ENCODE measurements around the gene ATRAID.

Gene ATRAID

DNA sequence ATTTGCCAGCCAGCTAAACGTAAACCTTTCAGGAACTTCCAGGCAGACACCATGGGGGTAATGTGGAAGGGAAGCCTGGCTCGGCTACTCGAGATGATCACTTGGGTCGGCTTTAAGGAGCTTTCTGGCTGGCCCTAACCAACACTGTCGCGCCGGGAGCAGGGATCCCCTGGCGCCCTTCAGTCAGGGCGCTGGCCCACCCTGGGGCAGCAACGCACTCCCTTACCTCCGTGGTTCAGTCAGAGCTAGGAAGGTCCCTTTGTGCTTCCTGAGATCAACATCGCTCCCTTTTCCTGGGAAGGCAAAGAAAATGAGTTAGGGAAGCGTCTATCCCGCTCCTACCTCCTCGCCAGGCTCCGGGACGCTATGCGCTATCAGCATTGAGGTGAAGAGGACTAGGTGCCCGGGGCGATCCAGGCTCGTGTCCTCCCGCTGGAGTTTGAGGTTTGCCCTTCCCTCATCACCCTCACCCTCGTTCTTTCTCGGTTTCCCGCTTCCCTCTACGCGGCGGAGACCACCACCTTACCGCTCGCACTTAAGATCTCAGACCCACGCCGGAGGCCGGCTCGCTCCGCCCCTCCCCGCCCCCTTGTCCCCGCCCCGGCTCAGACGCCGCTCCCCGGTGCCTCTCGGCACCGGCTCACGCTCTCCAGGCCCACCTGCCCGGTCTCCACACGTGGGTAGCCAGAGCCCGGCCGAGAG, 449 bp upstream of the ATRAID start:
- Histone ChIP-seq H3K9me3 (ENCODE audit: control insufficient read depth, low read length) (no peaks in the 10 kb centered on the region), H3K4me1 (ENCODE audit: control insufficient read depth, insufficient read depth, low read length, poor library complexity, severe bottlenecking) (peaks cover 27% of the 10 kb centered on the region), H3K27ac (ENCODE audit: low read depth, low read length, severe bottlenecking) (peak overlapping the region; percentile 45), H3K4me3 (ENCODE audit: extremely low read depth, insufficient read depth, low read length, poor library complexity, severe bottlenecking) (peak overlapping the region; percentile 79), H3K36me3 (ENCODE audit: control insufficient read depth, insufficient read depth, low read length) (peaks cover 59% of the 10 kb centered on the region)
- whole genome bisulfite sequencing, 2 experiments (ENCODE audit: insufficient coverage in 2 of 2): 0 to 2% methylated on average over 18 to 25 of the region's 48 CpGs

DNA sequence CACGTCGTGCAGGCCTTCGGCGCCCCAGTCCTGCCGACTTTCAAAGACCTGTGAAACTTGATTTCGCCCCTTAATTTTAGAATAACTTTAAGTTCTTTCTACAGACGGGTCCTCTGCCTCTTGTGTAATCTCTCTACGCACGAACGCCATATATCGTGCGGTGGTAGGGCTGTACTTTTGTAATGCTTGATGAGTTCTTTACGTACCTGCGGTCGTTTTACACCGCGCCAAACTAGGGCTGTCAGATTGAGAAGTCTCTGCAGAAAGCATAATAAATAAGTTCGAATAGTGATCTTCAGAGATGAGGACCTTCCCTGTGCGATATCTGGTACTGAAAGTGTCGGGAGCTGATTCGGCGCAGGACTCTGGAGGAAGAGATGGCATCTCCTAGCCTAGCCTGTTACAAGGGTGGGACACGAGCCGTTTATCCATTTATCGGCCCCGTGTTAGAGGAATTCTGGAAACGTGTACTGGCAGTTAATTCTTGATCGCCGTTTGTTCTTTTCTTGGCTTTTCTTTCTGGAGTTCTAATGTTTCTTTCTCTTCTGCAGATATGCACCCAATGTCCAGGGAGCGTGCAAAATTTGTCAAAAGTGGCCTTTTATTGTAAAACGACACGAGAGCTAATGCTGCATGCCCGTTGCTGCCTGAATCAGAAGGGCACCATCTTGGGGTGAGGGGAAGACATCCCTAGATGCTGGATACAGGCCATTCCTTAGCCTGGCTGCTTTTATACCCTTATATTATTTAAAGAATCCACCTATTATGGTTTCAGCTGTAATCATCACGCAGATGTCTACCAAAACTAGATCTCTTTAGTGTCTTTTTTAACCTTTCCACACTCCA, 1.0 kb downstream of the ATRAID start:
- 16 to 17% methylated on average over 27 to 29 of the region's 34 CpGs for WGBS, 2 experiments (ENCODE audit: insufficient coverage in 2 of 2)
- Histone ChIP-seq H3K4me3 (ENCODE audit: extremely low read depth, insufficient read depth, low read length, poor library complexity, severe bottlenecking) (peak overlapping the region; percentile 79), H3K4me1 (ENCODE audit: control insufficient read depth, insufficient read depth, low read length, poor library complexity, severe bottlenecking) (peaks cover 29% of the 10 kb centered on the region), H3K9me3 (ENCODE audit: control insufficient read depth, low read length) (no peaks in the 10 kb centered on the region), H3K27ac (ENCODE audit: low read depth, low read length, severe bottlenecking) (peak overlapping the region; percentile 96), H3K36me3 (ENCODE audit: control insufficient read depth, insufficient read depth, low read length) (peaks cover 49% of the 10 kb centered on the region)

DNA sequence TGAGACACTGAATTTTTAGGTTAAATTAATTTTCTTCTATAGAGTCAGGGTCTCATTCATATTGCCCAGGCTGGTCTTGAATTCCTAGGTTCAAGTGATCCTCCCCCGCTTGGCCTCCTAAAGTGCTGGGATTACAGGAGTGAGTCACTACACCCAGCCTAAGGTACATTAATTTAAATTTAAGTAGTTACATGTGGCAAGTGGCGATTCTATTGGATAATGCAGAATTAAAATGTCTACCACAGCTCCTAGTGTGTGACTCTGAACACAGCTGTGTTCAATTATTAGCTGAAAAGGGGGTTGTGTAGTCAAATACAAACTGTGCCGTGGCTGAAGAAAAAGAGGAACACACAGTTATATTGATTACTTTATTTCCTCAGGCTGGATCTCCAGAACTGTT, 3.1 kb downstream of the ATRAID start:
- 100% methylated on average over 1 of the region's 3 CpGs; no CpG with 5 or more reads in 1 of the 2 experiments for WGBS, 2 experiments (ENCODE audit: insufficient coverage in 2 of 2)
- peaks cover 26% of the 10 kb centered on the region for H3K4me1 ChIP-seq (ENCODE audit: control insufficient read depth, insufficient read depth, low read length, poor library complexity, severe bottlenecking)
- no peaks in the 10 kb centered on the region for H3K9me3 ChIP-seq (ENCODE audit: control insufficient read depth, low read length)
- H3K4me3 ChIP-seq (ENCODE audit: extremely low read depth, insufficient read depth, low read length, poor library complexity, severe bottlenecking): no peak overlapping the region
- no peak overlapping the region for H3K27ac ChIP-seq (ENCODE audit: low read depth, low read length, severe bottlenecking)
- H3K36me3 ChIP-seq (ENCODE audit: control insufficient read depth, insufficient read depth, low read length): peaks cover 49% of the 10 kb centered on the region

DNA sequence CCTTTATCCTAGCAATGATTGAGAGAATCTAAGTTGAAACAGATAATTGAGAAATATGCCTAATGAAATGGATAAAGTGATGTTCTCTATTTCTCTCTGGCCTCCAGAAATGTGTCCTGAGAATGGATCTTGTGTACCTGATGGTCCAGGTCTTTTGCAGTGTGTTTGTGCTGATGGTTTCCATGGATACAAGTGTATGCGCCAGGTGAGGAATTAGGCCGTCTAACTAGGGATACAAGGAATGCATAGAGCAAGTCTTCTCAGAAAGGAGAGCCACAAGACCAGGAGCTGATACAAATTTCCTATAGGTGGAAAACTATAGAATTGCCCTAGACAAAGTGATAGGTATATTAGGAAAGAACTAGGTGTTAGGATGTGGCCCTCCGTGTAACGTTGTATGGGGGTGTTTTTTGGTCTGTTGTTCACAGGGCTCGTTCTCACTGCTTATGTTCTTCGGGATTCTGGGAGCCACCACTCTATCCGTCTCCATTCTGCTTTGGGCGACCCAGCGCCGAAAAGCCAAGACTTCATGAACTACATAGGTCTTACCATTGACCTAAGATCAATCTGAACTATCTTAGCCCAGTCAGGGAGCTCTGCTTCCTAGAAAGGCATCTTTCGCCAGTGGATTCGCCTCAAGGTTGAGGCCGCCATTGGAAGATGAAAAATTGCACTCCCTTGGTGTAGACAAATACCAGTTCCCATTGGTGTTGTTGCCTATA, 4.7 kb downstream of the ATRAID start:
- 92 to 97% methylated on average over 11 to 12 of the region's 13 CpGs for WGBS, 2 experiments (ENCODE audit: insufficient coverage in 2 of 2)
- Histone ChIP-seq H3K4me1 (ENCODE audit: control insufficient read depth, insufficient read depth, low read length, poor library complexity, severe bottlenecking) (peaks cover 16% of the 10 kb centered on the region), H3K27ac (ENCODE audit: low read depth, low read length, severe bottlenecking) (peak overlapping the region; percentile 74), H3K4me3 (ENCODE audit: extremely low read depth, insufficient read depth, low read length, poor library complexity, severe bottlenecking) (peak overlapping the region; percentile 70), H3K36me3 (ENCODE audit: control insufficient read depth, insufficient read depth, low read length) (peaks cover 63% of the 10 kb centered on the region), H3K9me3 (ENCODE audit: control insufficient read depth, low read length) (no peaks in the 10 kb centered on the region)

DNA sequence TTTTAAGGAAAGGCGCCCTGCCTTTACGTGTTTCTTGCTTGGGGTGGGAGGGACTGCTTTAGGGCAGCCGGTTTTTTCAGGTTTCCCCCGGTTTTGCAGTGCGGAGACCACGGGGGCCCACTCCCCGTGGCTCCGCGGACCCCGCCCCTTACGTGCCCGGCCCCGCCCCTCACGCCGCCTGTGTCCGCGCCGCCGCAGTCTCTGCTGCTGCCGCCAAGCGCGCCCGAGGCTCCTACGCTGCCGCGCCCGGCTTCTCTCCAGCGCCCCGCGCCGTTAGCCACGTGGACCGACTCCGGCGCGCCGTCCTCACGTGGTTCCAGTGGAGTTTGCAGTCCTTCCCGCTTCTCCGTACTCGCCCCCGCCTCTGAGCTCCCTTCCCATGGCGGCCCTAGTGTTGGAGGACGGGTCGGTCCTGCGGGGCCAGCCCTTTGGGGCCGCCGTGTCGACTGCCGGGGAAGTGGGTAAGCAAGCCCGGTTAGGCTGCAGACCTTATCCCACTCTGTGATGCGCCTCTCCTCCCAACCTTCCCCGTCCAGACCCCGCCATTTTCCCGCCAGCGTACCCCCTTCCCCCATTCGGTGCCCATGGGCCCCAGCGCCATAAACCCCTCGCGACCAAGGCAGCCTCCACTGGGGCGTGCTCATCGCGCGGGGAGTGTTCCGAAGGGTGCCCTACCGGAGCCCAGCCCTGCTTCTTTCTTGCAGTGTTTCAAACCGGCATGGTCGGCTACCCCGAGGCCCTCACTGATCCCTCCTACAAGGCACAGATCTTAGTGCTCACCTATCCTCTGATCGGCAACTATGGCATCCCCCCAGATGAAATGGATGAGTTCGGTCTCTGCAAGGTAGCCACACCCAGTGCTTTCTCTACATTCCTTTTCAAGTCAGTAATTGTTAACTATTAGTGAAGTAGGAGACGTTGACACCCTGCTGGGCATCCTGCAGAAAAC, 5.6 kb downstream of the ATRAID start, which contains the start of gene CAD:
Gene CAD (plus strand): TSS at position 197 of the 949 bp plus-strand sequence. CDS start 183 bp downstream, at position 380.
- peaks cover 72% of the 10 kb centered on the region for H3K36me3 ChIP-seq (ENCODE audit: control insufficient read depth, insufficient read depth, low read length)
- peak within 1 kb of the TSS; percentile 70 for H3K4me3 ChIP-seq (ENCODE audit: extremely low read depth, insufficient read depth, low read length, poor library complexity, severe bottlenecking)
- WGBS, 2 experiments (ENCODE audit: insufficient coverage in 2 of 2): 0 to 1% methylated on average over 55 of the region's 72 CpGs
- no peaks in the 10 kb centered on the region for H3K9me3 ChIP-seq (ENCODE audit: control insufficient read depth, low read length)
- H3K27ac ChIP-seq (ENCODE audit: low read depth, low read length, severe bottlenecking): peak within 1 kb of the TSS; percentile 80
- H3K4me1 ChIP-seq (ENCODE audit: control insufficient read depth, insufficient read depth, low read length, poor library complexity, severe bottlenecking): peaks cover 16% of the 10 kb centered on the region

DNA sequence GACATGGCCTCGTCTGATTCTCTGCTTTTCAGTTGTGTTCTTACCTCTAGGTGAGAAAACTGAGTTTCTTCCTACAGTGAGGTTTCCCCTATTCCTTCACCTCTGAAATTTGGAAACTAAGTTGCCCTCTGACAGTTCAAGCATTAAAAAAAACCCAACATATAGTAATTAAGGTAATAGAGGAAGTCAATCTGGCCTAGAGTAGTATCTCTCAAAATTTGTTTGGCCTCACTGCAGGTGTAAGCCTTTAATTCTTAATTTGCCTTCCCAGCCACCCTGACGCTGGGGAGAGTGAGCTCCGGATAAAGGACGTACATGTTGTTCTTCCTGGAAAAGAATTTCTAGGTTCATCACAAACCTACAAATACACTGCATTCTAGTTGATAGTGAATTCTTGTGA, 6.8 kb downstream of the ATRAID start:
- peaks cover 12% of the 10 kb centered on the region for H3K4me1 ChIP-seq (ENCODE audit: control insufficient read depth, insufficient read depth, low read length, poor library complexity, severe bottlenecking)
- 94% methylated on average over 3 of the region's 4 CpGs; no CpG with 5 or more reads in 1 of the 2 experiments for WGBS, 2 experiments (ENCODE audit: insufficient coverage in 2 of 2)
- H3K36me3 ChIP-seq (ENCODE audit: control insufficient read depth, insufficient read depth, low read length): peaks cover 79% of the 10 kb centered on the region
- H3K4me3 ChIP-seq (ENCODE audit: extremely low read depth, insufficient read depth, low read length, poor library complexity, severe bottlenecking): no peak overlapping the region
- no peak overlapping the region for H3K27ac ChIP-seq (ENCODE audit: low read depth, low read length, severe bottlenecking)
- no peaks in the 10 kb centered on the region for H3K9me3 ChIP-seq (ENCODE audit: control insufficient read depth, low read length)

DNA sequence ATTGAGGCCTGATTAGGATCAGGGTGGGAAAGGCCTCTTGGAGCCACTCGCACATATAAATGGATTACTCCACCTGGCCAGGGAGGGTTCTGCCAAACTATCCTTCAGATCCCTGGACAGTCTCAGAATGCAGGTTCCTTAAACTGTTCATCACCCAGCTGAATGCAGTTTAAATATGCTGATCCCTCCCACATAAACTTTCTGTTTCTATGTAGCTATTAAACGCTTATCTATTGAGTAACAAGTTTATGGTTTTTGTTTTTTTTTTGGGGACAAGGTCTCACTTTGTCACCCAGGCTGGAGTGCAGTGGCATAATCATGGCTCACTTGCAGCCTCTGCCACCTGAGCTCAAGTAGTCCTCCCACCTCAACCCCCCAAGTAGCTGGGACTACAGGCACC, 7.2 kb downstream of the ATRAID start:
- H3K9me3 ChIP-seq (ENCODE audit: control insufficient read depth, low read length): no peaks in the 10 kb centered on the region
- no peak overlapping the region for H3K27ac ChIP-seq (ENCODE audit: low read depth, low read length, severe bottlenecking)
- no peak overlapping the region for H3K4me3 ChIP-seq (ENCODE audit: extremely low read depth, insufficient read depth, low read length, poor library complexity, severe bottlenecking)
- H3K36me3 ChIP-seq (ENCODE audit: control insufficient read depth, insufficient read depth, low read length): peaks cover 79% of the 10 kb centered on the region
- peaks cover 8% of the 10 kb centered on the region for H3K4me1 ChIP-seq (ENCODE audit: control insufficient read depth, insufficient read depth, low read length, poor library complexity, severe bottlenecking)
- WGBS, 2 experiments (ENCODE audit: insufficient coverage in 2 of 2): 100% methylated on average over 1 of the region's 2 CpGs

DNA sequence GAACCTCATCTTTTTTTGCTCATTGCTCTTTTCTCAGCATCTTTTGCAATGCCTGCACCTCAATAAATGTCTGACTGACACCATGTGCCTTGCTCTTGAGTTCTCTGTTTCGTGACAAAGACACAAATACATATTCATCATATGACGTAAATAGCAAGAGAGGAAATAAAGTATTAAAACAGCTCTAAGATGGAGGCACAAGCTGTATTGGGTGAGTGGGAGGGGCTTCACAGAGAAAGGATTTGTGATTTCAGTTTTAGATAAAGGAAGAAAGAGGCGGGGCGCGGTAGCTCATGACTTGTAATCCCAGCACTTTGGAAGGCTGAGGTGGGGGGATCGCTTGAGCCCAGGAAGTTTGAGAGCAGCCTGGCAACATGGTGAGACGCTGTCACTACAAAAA, 8.2 kb downstream of the ATRAID start:
- peaks cover 4% of the 10 kb centered on the region for H3K4me1 ChIP-seq (ENCODE audit: control insufficient read depth, insufficient read depth, low read length, poor library complexity, severe bottlenecking)
- no peak overlapping the region for H3K27ac ChIP-seq (ENCODE audit: low read depth, low read length, severe bottlenecking)
- H3K36me3 ChIP-seq (ENCODE audit: control insufficient read depth, insufficient read depth, low read length): peaks cover 84% of the 10 kb centered on the region
- no peak overlapping the region for H3K4me3 ChIP-seq (ENCODE audit: extremely low read depth, insufficient read depth, low read length, poor library complexity, severe bottlenecking)
- WGBS, 2 experiments (ENCODE audit: insufficient coverage in 2 of 2): 96 to 100% methylated on average over 5 of the region's 7 CpGs
- H3K9me3 ChIP-seq (ENCODE audit: control insufficient read depth, low read length): no peaks in the 10 kb centered on the region

DNA sequence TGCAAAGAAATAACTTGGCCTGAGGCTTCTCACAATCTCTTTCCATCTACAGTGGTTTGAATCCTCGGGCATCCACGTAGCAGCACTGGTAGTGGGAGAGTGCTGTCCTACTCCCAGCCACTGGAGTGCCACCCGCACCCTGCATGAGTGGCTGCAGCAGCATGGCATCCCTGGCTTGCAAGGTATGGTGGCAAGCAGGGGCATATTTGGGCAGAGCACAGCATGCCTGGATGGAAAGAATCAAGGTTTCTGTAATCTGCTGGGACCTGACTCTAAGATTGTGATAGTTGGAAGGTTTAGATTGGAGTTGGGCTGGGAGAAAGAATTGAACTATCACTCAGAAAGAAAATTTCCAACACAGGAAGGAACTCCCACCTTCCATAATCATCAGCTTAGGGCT, 9.3 kb downstream of the ATRAID start:
- Histone ChIP-seq H3K9me3 (ENCODE audit: control insufficient read depth, low read length) (no peaks in the 10 kb centered on the region), H3K4me3 (ENCODE audit: extremely low read depth, insufficient read depth, low read length, poor library complexity, severe bottlenecking) (no peak overlapping the region), H3K36me3 (ENCODE audit: control insufficient read depth, insufficient read depth, low read length) (peaks cover 85% of the 10 kb centered on the region), H3K27ac (ENCODE audit: low read depth, low read length, severe bottlenecking) (no peak overlapping the region), H3K4me1 (ENCODE audit: control insufficient read depth, insufficient read depth, low read length, poor library complexity, severe bottlenecking) (peaks cover 4% of the 10 kb centered on the region)
- WGBS, 2 experiments (ENCODE audit: insufficient coverage in 2 of 2): 100% methylated on average over 1 of the region's 3 CpGs

DNA sequence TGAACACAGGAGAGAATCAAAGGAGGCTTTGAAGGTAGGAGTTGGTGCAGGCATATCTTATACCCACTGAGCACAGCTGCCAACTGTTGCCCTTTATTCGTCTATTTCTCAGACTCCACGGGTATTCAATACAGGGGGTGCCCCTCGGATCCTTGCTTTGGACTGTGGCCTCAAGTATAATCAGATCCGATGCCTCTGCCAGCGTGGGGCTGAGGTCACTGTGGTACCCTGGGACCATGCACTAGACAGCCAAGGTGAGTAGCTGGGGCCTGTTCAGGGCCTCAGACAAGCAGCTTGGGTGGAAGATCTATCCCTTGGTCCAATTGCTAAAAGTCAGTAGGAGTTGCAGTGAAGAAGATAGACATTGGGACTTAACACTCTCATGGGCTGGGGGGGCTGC, 10.6 kb downstream of the ATRAID start:
- H3K27ac ChIP-seq (ENCODE audit: low read depth, low read length, severe bottlenecking): no peak overlapping the region
- no peaks in the 10 kb centered on the region for H3K9me3 ChIP-seq (ENCODE audit: control insufficient read depth, low read length)
- 93 to 95% methylated on average over 5 of the region's 5 CpGs for WGBS, 2 experiments (ENCODE audit: insufficient coverage in 2 of 2)
- H3K4me3 ChIP-seq (ENCODE audit: extremely low read depth, insufficient read depth, low read length, poor library complexity, severe bottlenecking): no peak overlapping the region
- peaks cover 4% of the 10 kb centered on the region for H3K4me1 ChIP-seq (ENCODE audit: control insufficient read depth, insufficient read depth, low read length, poor library complexity, severe bottlenecking)
- peaks cover 90% of the 10 kb centered on the region for H3K36me3 ChIP-seq (ENCODE audit: control insufficient read depth, insufficient read depth, low read length)
